IMR-90 (cell line): ENCODE measurements around the gene CIDEC.

Experiments used
- CEBPB ChIP-seq: IDR thresholded peaks from 2 replicates; pipeline ENCODE4 v1.6.1; 2012; ENCODE audit warnings: low read depth, low read length, improper control_type of control experiment
- CTCF ChIP-seq: conservative IDR thresholded peaks from 2 replicates; pipeline ENCODE4 v1.5.1; 2012; ENCODE audit warnings: mild to moderate bottlenecking, low read depth, low read length, improper control_type of control experiment
- ELK1 ChIP-seq: fragments of 150-350 bp; IDR thresholded peaks from 2 replicates; pipeline ENCODE4 v1.6.1; 2016; ENCODE audit warnings: low read depth, mild to moderate bottlenecking, low read length, moderate library complexity, borderline replicate concordance
- MAZ ChIP-seq: IDR thresholded peaks from 2 replicates; pipeline ENCODE4 v1.6.1; 2012; ENCODE audit warnings: low read depth, mild to moderate bottlenecking, low read length, improper control_type of control experiment, moderate library complexity, borderline replicate concordance
- POLR2A ChIP-seq: IDR thresholded peaks from 2 replicates; pipeline ENCODE4 v1.6.1; 2012; ENCODE audit warnings: mild to moderate bottlenecking, low read depth, low read length
- RCOR1 ChIP-seq: IDR thresholded peaks from 2 replicates; pipeline ENCODE4 v1.6.1; 2012; ENCODE audit warnings: mild to moderate bottlenecking, low read length, improper control_type of control experiment; ENCODE audit not compliant: insufficient replicate concordance

GRCh38 chr3:9886328-9886727, 6.3 kb upstream of the CIDEC start:
- TF ChIP-seq CTCF (no peak), POLR2A (no peak), RCOR1 (no peak), ELK1 (no peak), MAZ (no peak), CEBPB (no peak)
